MM.1S (cell line): ENCODE results near the gene TMEM45A.
A peak's percentile ranks its signal among the peaks of the same experiment; 100 is the strongest.

ENCODE experiments used
- DNase-seq: peaks from one replicate; pipeline ENCODE4 v3.0.0-alpha.2; 2015
- H2AFZ ChIP-seq: fragments of 300-600 bp; sonication (generic); 2 replicates; pipeline ENCODE4 v1.6.0; 2016; ENCODE audit warnings: antibody characterized with exemption, low read length
- H3F3A ChIP-seq: fragments of 300-600 bp; sonication (generic); 2 replicates; pipeline ENCODE4 v1.6.1; 2016; ENCODE audit warnings: mild to moderate bottlenecking, antibody characterized with exemption, low read length, moderate library complexity, mixed read lengths; ENCODE audit not compliant: insufficient read depth
- H3K27ac ChIP-seq: fragments of 300-600 bp; sonication (generic); 2 replicates; pipeline ENCODE4 v1.5.1; 2016; ENCODE audit warnings: mild to moderate bottlenecking, low read length
- H3K27me3 ChIP-seq: fragments of 300-600 bp; sonication (generic); replicated peaks from 2 replicates; pipeline ENCODE4 v1.6.0; 2016; ENCODE audit warnings: low read length; ENCODE audit not compliant: insufficient read depth
- H3K36me3 ChIP-seq: fragments of 300-600 bp; sonication (generic); replicated peaks from 2 replicates; pipeline ENCODE4 v1.6.1; 2016; ENCODE audit warnings: mild to moderate bottlenecking, low read length, mixed read lengths; ENCODE audit not compliant: insufficient read depth
- H3K4me1 ChIP-seq: fragments of 300-600 bp; sonication (generic); 2 replicates; pipeline ENCODE4 v1.6.1; 2016; ENCODE audit warnings: low read length, mixed read lengths
- H3K4me2 ChIP-seq: fragments of 300-600 bp; sonication (generic); 2 replicates; pipeline ENCODE4 v1.6.0; 2016; ENCODE audit warnings: low read depth, low read length
- H3K4me3 ChIP-seq: fragments of 300-600 bp; sonication (generic); 2 replicates; pipeline ENCODE4 v1.5.1; 2016; ENCODE audit warnings: low read length, mixed read lengths
- H3K79me2 ChIP-seq: fragments of 300-600 bp; sonication (generic); 2 replicates; pipeline ENCODE4 v1.6.1; 2016; ENCODE audit warnings: mixed run types, low read length, mixed read lengths
- H3K9ac ChIP-seq: fragments of 300-600 bp; sonication (generic); 2 replicates; pipeline ENCODE4 v1.6.1; 2016; ENCODE audit warnings: low read length, mixed read lengths
- H3K9me2 ChIP-seq: fragments of 300-600 bp; sonication (generic); replicated peaks from 2 replicates; pipeline ENCODE4 v1.6.1; 2016; ENCODE audit warnings: mild to moderate bottlenecking, low read length, mixed read lengths; ENCODE audit not compliant: insufficient read depth
- H3K9me3 ChIP-seq: fragments of 300-600 bp; sonication (generic); replicated peaks from 2 replicates; pipeline ENCODE4 v1.6.1; 2016; ENCODE audit warnings: mild to moderate bottlenecking, low read length, mixed read lengths; ENCODE audit not compliant: insufficient read depth
- H4K20me1 ChIP-seq: fragments of 300-600 bp; sonication (generic); 2 replicates; pipeline ENCODE4 v1.6.1; 2016; ENCODE audit warnings: mild to moderate bottlenecking, low read length, moderate library complexity, mixed read lengths; ENCODE audit not compliant: insufficient read depth
- EZH2 ChIP-seq: fragments of 300-600 bp; sonication (generic); optimal IDR thresholded peaks from 2 replicates; pipeline ENCODE3; 2017; ENCODE audit warnings: low read depth, mild to moderate bottlenecking, antibody characterized with exemption, low read length, mixed read lengths
- EZH2phosphoT487 ChIP-seq: fragments of 300-600 bp; sonication (generic); IDR thresholded peaks from 2 replicates; pipeline ENCODE4 v1.6.1; 2018; ENCODE audit warnings: antibody characterized with exemption, low read length
- TF ChIP-seq, protein P1 (sequence below): fragments of 300-600 bp; sonication (generic); IDR thresholded peaks from 2 replicates; pipeline ENCODE4 v1.5.1; 2016; ENCODE audit warnings: antibody characterized with exemption, low read length, mixed read lengths

Gene TMEM45A

DNA sequence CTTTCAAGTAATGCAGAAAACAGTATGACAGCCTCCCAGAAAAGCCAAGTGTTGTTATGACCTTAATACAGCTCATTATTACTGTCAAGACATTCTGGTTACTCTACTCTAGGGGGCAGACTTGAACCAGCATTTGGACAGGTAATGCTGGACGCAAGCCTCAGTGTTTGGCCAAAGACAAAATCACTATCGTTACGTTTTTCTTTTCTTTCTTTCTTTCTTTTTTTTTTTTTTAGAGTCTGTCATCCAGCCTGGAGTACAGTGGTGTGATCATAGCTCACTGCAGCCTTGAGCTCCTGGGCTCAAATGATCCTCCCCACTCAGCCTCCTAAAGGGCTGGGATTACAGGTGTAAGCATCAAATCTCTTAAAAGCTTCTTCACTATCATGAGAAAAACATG lies 29.4 kb upstream of the TMEM45A start:
- Histone ChIP-seq H3K36me3 (no peaks in the 10 kb centered on the region), H3K4me3 (no peak overlapping the region), H3K4me1 (peaks cover 6% of the 10 kb centered on the region; the same call in 1 of the 2 replicates), H3K27me3 (no peaks in the 10 kb centered on the region), H3K79me2 (no peaks in the 10 kb centered on the region), H3K9me2 (no peaks in the 10 kb centered on the region), H3K4me2 (no peak overlapping the region; the same call in 1 of the 2 replicates), H3K27ac (no peak overlapping the region), H4K20me1 (no peaks in the 10 kb centered on the region), H3K9ac (no peak overlapping the region), H3F3A (no peaks in the 10 kb centered on the region), H2AFZ (peak overlapping the region; percentile 30), H3K9me3 (no peaks in the 10 kb centered on the region)
- peak; percentile 74 for DNase-seq
- TF ChIP-seq EZH2 (no peak), EZH2phosphoT487 (no peak)
- TF ChIP-seq, protein P1, sequence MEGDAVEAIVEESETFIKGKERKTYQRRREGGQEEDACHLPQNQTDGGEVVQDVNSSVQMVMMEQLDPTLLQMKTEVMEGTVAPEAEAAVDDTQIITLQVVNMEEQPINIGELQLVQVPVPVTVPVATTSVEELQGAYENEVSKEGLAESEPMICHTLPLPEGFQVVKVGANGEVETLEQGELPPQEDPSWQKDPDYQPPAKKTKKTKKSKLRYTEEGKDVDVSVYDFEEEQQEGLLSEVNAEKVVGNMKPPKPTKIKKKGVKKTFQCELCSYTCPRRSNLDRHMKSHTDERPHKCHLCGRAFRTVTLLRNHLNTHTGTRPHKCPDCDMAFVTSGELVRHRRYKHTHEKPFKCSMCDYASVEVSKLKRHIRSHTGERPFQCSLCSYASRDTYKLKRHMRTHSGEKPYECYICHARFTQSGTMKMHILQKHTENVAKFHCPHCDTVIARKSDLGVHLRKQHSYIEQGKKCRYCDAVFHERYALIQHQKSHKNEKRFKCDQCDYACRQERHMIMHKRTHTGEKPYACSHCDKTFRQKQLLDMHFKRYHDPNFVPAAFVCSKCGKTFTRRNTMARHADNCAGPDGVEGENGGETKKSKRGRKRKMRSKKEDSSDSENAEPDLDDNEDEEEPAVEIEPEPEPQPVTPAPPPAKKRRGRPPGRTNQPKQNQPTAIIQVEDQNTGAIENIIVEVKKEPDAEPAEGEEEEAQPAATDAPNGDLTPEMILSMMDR: peak; percentile 77

DNA sequence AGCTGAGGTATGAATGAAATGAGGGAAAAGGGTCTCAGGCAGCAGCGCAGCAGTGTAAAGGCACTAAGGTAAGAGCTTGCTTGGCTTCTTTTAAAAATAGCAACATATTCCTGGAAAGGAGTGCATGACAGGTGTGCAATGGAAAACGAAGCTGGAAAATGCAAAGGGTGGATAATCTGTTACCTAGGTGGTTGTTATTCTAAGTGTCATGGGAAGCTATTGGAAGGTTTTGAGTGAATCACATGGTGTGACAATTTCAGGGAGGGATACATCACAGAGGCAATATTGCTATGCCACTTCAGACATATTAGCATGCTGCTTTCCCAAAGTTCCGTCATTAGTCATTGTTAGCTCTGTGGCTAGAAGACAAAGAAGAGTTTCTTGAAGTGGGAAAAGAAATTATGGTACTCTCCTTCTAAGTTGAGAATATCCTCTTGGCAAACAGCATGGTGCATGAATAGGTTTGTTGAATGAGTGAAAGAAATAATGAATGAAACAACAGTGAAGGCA lies 28.7 kb upstream of the TMEM45A start:
- Histone ChIP-seq H3F3A (no peaks in the 10 kb centered on the region), H3K9me2 (no peaks in the 10 kb centered on the region), H3K4me2 (no peak overlapping the region), H2AFZ (peak overlapping the region; percentile 30; the same call in 1 of the 2 replicates), H3K4me1 (peaks cover 6% of the 10 kb centered on the region; the same call in 1 of the 2 replicates), H3K79me2 (no peaks in the 10 kb centered on the region), H3K36me3 (no peaks in the 10 kb centered on the region), H3K9me3 (no peaks in the 10 kb centered on the region), H3K27me3 (no peaks in the 10 kb centered on the region), H3K4me3 (no peak overlapping the region), H3K9ac (no peak overlapping the region), H3K27ac (no peak overlapping the region), H4K20me1 (no peaks in the 10 kb centered on the region)
- TF ChIP-seq, protein P1: no peak
- TF ChIP-seq EZH2phosphoT487 (no peak), EZH2 (no peak)
- no peak for DNase-seq

DNA sequence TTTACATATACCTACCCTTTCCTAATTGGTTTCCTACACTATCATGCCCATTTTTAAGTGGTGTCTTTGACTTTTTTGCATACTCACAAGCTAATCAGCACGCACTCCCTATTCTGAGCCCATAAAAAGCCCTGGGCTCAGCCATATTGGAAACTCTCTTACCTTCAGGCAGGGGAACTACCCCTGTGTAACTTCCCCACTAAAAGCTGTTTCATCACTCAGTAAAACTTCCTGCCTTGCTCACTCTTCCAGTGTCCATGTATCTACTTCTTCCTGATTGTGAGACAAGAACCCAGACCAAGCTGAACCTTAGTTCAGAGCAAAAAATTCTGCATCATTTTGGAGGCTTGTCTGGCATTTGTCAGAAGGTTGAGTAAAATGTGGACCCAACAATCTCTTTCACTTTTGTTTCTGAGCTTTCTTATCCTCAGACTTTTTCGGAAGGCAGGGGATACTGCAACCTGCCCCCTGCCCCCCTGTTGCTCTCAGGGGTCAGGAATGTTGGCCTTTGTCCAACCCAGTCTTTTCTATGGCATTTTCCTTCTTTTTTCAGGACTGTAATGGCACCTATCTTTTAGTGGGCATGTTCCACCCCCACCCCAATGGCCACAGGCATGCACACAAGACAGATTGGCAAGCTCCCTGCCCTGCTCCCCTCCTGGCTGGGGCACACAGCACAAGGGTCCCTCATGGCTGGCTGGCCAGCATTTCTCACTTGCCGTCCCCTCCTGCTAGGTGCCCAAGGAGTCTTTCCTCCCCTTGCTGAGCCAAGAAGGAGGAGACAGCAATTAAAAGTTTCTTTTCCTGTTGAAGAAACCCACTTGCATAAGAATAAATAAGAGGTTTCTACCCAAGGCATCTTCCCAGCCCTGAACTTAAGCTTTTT lies 26.3 kb upstream of the TMEM45A start:
- no peaks in the 10 kb centered on the region for H3K9me3 ChIP-seq
- no peaks in the 10 kb centered on the region for H3K36me3 ChIP-seq
- no peaks in the 10 kb centered on the region for H3K79me2 ChIP-seq
- peak overlapping the region; percentile 40 for H3K4me3 ChIP-seq
- no peaks in the 10 kb centered on the region for H3K9me2 ChIP-seq
- peaks cover 6% of the 10 kb centered on the region; the same call in 1 of the 2 replicates for H3K4me1 ChIP-seq
- H3K27ac ChIP-seq: peak overlapping the region; percentile 40; the same call in 1 of the 2 replicates
- no peak for TF ChIP-seq EZH2
- no peak for TF ChIP-seq EZH2phosphoT487
- TF ChIP-seq, protein P1: no peak
- H3K4me2 ChIP-seq: peak overlapping the region; percentile 71
- peak; percentile 50 for DNase-seq
- peak overlapping the region; percentile 95 for H2AFZ ChIP-seq
- no peaks in the 10 kb centered on the region for H3K27me3 ChIP-seq
- no peaks in the 10 kb centered on the region for H4K20me1 ChIP-seq
- H3K9ac ChIP-seq: peak overlapping the region; percentile 21; the same call in 1 of the 2 replicates
- H3F3A ChIP-seq: no peaks in the 10 kb centered on the region
